Cerebellar nuclear complex (tissue), 1 donor: ENCODE results near the gene TMEM196.

Experiments
- DNase-seq, 2 experiments: peaks; one replicate each; lab custom pipeline; 2025; lab: John Stamatoyannopoulos, UW

The TMEM196 gene

DNA sequence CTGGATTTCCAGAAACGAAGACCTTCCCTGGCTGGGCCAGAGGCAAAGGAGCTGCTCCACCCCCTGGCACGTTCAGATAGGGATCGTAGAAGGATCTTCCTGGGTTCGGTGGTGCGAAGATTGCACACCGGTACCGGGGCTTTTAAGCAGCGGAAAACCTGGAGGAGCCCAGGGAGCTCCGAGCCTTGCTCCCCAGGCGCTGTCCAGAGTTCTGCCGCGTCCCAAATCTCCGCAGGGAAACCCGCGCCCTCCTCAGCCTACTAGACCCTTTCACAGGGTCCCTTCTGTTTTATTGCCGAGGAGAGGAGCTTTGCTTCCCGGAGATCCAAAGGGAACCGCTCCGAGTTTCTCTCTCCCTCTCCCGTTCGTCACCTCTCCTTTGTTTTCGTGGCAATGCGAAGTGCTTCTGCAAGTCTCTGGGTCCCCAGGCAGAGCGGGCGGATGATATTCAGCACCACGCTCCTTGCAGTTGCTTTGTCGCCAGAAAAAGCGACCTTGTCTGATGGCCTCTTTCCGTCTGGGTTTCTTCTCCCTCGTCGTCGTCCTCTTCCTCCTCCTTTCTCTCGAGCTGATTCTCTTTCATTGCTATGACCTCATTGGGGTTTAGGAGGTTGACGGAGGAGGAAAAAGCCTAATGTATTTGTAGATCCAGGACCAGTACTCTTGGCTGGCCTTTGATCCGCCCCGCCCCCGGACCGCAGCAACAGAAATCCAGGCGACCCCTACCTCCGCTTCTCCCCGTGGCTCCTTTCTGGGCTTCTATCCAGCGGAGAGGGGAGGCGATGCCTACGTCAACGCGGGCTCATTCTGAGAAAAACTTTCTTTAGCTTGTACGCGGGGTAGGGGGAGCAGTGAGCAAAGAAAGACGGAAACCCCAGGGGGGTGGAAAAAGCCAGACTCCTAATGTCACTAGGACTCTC lies at the start of gene TMEM196:
TSS of gene TMEM196 (minus strand) at position 777 of the 920 bp plus-strand sequence. CDS start 921 bp downstream, outside the sequence.
- no peak for DNase-seq

- DNase-seq = no peak
Observed at GRCh38 chr7:19816128-19816527, 42.7 kb upstream of the TMEM196 start.

DNA sequence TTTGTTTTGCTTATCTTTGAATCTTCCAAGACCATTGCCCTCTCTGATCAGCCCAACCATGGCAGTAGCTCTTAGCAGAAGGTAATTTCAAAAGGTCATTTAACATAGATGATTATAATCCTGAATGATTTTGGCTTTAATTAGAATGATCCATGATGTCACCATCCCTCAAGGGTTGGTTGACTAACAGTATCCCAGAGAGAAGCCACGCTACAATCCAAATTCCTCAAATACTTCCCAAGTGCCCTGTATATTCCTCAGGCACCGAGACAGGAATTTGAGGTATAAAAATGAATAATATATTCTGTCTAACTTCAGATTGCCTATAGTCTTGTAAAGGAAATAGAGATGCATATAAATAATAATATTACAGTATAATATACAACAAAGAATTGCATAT lies 42.1 kb upstream of the TMEM196 start:
- DNase-seq = no peak

DNA sequence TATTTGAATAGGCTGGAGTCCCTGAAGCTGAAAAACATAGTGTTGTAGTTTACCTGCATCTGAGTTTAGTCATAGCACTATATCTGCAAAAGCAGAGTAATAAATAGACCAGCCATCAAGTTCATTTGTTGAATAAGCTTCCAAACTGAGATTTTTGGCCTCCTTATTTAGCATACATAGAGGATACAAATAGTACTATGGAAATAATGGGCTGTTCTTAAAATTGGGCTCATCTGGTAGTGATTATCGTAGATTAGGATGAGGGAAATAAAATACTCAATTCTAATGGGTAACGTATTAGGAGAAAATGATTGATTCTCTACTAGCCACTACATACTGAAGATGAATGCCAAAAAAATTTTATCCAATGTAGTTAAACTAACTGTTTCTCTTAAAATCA lies 41.4 kb upstream of the TMEM196 start:
- DNase-seq = no peak

GRCh38 chr7:19811386-19811785 lies 38.0 kb upstream of the TMEM196 start:
- no peak for DNase-seq

GRCh38 chr7:19798986-19799385 lies 25.6 kb upstream of the TMEM196 start:
- DNase-seq = no peak

- no peak for DNase-seq
Observed at GRCh38 chr7:19783541-19783940, 10.1 kb upstream of the TMEM196 start.

DNA sequence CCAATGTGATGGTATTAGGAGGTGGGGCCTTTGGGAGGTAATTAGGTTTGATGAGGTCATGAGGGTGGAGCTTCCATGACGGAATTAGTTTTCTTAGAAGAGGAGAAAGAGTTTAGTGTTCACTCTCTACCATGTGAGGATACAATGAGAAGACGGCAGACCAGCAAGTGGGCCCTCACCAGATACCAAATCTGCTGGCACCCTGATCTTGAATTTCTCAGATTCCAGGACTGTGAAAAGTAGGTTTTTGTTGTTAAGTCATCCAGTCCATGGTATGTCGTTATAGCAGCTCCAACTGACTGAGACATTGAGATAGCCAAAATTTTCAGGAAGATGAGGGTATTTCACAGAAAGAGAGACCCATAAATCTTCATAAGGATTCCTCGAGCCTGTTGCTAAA lies 3.6 kb upstream of the TMEM196 start:
- DNase-seq = no peak

- no peak for DNase-seq
Observed at GRCh38 chr7:19775578-19775977, 2.2 kb upstream of the TMEM196 start.

DNA sequence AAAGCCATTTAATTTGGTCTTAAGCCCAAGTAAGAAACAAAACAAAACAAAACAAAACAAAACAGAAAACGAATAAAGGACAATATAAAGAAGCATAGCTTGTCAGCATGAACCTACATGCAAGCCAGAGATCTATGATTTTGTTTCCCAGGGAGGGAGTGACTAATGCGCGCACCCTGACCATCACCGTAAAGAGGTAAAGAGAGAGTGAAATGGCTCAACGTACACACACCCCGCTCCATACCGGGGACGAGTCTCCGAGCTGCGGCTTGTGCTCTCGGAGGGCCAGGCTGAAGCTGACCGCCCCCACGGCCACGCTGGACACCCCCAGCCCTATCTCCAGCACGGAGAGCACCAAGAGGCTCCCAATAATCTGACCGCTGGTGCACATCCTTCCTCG lies 1.1 kb downstream of the TMEM196 start:
- DNase-seq = no peak

GRCh38 chr7:19762631-19763030 lies 10.8 kb downstream of the TMEM196 start:
- no peak for DNase-seq

DNA sequence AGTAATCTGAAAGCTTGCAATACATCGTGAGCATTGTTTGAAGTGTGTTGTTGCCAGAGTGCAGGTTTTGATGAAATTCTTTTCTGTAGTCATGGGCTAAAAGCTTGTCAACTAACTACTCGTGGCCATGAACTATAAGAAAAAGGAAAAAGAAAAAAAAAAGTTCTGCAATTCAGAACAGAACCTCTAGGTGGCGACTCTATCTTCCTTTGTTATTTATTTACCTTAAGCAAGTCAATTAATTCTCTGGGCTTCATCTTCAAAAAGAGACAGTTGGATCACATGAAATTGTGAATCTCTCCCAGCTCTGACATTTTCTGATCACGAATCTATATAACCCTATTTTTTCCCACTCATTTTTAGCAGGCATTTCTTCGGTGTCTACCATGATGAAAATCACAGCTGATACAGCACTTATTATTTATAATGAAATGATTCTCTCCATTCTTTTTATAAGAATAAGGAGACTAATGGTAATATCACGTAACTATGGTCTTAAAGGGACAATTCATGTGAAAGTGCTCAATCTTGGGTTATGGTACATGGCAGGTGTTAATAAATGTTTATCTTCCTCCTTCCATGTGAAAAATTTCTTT lies 18.8 kb downstream of the TMEM196 start:
- DNase-seq = no peak

DNA sequence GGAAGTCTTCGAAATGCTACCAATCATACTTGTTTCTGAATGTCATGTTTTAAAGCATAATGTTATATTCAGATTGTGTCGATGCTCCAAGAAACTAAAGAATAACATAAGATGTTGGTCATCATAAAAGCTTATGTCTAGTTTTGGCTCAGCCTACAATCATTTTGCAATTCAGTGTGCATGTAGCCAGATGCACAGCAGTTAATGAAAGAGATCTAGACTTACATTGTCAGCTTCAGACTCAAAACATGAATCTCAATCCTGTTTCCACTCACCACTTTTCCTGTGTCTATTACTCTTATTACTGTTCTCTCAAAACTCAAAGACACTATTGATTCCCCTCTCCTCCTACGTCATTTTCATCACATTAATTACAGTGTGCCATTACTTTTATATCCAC lies 21.4 kb downstream of the TMEM196 start:
- no peak for DNase-seq

DNA sequence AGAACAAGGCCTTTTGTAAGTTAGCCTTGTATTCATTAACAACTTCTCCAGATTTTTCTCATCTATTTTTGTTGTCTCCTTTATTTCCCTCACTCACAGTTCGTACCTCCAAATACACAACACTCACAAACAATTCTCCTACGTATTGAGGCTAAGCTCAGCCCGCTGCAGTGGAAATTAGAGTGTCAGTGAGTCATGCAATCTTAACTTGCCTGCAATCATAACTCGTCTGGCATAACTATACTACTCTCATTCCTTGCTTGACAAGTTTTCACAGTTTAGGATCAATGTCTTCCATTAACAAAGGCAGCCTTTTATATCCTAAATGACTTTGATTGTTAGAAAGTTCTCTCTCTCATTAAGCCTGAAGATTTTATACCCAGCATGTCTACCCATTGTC lies 23.8 kb downstream of the TMEM196 start:
- DNase-seq = no peak

GRCh38 chr7:19747740-19748339 lies 25.6 kb downstream of the TMEM196 start:
- no peak for DNase-seq

- no peak for DNase-seq
Observed at GRCh38 chr7:19744075-19744474, 29.3 kb downstream of the TMEM196 start.

GRCh38 chr7:19728716-19729115 lies 44.7 kb downstream of the TMEM196 start:
- no peak for DNase-seq

DNA sequence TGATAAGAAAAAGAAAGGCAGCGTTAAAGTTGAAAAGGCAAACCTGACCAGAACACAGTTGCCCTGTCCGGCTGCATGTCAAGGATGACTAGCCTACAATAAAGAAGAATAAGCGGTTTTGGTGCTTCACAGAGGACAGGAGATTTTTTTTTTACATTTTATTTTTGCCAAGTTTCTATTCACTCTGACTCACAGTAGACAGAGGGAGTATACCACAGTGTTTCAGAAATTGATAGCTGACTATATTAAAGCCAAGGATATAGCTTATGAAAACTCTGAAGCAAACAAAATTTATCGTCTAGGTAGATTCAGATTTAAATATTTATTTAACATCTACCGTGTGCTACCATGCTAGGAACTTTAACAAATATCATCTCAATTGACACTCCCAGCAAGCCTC lies 47.6 kb downstream of the TMEM196 start:
- no peak for DNase-seq

DNA sequence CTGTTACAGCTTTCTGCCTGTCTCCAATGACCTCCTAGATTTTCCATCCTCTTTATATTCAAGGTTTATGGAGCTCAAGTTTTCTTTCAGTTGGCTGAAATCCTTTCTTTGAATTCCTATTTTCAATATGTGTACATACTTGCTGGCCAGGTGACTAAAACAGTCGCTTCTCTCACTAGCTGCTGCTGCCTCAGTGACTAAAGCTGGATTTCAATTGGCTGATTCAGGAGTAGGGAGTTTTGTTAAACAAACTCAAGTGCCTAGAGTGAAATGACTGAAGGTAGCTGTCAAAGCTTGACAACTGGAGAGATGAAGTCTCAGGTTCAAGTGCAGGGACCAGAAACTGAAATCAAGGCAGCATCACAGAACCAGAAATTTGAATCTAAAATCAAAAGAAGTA lies 57.9 kb downstream of the TMEM196 start:
- DNase-seq = no peak

- no peak for DNase-seq
Observed at GRCh38 chr7:19713676-19714075, 59.7 kb downstream of the TMEM196 start.

DNA sequence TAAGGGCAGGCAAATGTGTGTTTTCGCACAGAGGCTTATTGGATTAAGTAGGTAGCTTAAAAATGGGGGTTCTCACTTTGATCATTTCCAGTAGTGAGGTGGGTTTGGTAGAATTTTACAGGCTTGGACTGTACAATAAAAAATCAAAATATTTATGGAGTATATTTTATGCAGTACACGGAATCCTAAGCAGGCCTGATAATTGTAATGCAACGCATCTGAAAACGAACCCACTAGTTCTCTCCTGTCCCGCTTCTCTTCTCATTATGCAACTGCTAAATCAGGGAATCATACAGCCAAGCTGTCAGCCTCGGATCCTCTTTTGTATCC lies 64.2 kb downstream of the TMEM196 start:
- peak in 1 of 2 experiments; percentile 36 for DNase-seq

GRCh38 chr7:19708397-19709248 lies 64.8 kb downstream of the TMEM196 start, which contains the start of gene POLR1F:
TSS of gene POLR1F (minus strand) at chr7:19709037. CDS start at chr7:19709016, 21 bp downstream.
- DNase-seq = peak; percentile 75 to 87
